GM19463 (cell line): Measurements from ENCODE around the gene HYDIN.

ENCODE experiments used
- ATAC-seq: cut with Tn5 transposase; IDR thresholded peaks from one replicate; pipeline ENCODE4 v1.9.1; 2021; ENCODE audit warnings: mild to moderate bottlenecking, moderate library complexity; ENCODE audit not compliant: unreplicated experiment

Gene HYDIN

DNA sequence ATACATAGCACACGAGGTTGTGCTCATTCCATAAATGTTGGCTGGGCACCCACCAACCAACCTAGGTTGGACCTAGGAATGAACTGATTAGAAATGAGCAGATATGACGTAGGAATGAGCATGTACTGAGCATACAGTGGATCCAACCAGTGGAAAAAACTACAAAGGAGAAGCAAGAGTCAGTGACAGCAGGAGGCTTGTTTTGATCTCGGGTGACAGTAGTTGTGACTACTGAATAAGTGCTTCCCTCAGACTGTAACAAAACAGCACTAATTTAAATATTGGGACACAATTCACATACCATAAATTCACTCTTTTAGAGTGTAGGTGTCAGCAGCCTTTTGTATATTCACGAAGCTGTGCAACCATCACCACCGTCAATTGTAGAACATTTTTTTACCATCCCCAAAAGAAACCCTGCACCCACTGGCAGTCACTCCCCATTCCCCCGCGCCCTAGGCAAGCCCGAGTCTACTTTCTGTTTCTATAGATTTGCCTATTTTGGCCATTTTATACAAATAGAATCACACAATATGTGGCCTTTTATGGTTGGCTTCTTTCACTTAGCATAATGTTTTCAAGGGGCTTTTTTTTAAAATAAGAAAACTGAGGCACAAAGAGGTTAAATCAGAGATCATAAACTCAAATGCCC, 436.5 kb downstream of the HYDIN start:
- ATAC-seq, result peak; percentile 44

- no peak for ATAC-seq
Measured at GRCh38 chr16:70790815-70791214, 439.7 kb downstream of the HYDIN start.

DNA sequence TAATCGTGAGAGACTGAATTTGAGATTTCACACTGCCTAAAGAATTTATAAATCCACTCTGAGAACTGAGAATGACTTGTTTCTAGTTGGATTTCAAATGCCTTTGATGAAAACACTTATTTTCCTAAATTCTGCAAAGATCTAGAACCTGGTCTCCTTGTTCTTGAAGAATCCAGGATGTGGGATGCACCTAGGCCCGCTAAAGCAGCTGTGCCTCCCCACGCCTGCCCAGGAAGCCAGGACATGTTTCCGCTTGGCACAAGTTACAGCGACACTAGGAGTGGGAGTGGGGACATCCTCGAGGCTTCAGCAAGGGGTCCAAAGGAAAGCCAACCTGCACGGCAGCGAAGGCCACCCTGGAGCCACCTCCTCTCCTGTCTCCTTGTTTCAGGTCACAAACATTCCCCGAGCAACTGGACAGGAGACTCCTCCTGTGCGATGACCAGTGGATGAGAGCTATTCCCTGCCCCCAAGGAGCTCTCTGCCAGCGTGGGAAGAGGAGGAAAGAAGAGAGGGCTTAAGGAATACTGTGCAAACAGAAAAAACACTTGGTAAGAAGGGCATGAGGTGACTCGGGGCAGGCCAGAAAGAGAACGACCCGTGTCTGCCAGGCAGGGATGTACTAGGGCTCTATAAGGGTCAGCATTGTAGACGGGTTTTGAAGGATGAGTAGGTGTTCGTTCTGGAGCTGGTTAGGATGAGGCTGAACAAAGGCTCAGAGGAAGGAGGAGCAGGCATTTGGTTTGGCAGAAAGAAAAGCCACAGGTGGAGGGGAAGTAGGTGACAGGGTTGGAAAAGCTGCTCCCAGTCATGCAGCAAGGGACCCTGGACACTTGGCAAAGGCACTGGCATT, 440.7 kb downstream of the HYDIN start:
- no peak for ATAC-seq

GRCh38 chr16:70788668-70789594, 441.6 kb downstream of the HYDIN start:
- ATAC-seq, result peak; percentile 34

GRCh38 chr16:70786020-70786755, 444.3 kb downstream of the HYDIN start:
- no peak for ATAC-seq

- ATAC-seq, result no peak
Measured at GRCh38 chr16:70784692-70785555, 445.6 kb downstream of the HYDIN start.

DNA sequence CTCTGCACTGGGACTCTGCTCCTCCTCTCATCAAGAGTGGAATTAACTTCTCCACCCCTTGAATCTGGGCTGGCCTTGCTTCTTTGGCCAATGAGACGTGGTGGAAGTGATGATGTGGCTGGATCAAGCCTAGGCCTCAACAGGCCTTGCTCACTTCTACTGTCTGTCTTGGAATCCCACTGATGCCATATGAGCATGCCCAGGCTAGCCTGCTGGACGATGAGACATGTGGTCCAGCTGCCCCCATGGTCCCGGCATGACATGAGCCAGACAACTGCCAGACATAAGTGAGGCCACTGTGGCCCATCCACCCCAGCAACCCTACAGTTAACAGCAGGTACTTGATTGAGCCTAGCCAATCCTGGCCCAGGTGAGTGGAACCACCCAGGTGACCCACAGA, 448.3 kb downstream of the HYDIN start:
- ATAC-seq, result no peak

GRCh38 chr16:70781800-70782199, 448.7 kb downstream of the HYDIN start:
- ATAC-seq, result no peak

- ATAC-seq, result no peak
Measured at GRCh38 chr16:70780546-70780945, 450.0 kb downstream of the HYDIN start.

- ATAC-seq, result no peak
Measured at GRCh38 chr16:70779361-70779760, 451.2 kb downstream of the HYDIN start.

DNA sequence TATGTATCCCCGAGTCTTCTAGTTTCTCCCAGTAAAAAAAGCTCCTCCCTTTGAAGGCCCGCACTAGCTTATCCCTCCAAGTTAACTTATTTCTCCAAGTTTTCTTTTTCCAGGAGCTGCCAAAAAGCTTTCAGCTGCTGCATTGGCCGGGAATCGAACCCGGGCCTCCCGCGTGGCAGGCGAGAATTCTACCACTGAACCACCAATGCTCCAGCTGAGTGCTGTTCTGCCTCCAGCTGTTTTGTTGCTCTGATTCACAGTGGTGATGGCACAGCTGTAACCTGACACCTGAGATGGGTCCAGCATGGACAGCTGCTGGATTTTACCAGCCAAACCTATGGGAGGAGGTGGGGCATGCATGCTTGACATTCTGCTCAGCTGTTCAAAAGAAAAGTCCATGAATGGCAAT, 451.6 kb downstream of the HYDIN start:
- no peak for ATAC-seq

DNA sequence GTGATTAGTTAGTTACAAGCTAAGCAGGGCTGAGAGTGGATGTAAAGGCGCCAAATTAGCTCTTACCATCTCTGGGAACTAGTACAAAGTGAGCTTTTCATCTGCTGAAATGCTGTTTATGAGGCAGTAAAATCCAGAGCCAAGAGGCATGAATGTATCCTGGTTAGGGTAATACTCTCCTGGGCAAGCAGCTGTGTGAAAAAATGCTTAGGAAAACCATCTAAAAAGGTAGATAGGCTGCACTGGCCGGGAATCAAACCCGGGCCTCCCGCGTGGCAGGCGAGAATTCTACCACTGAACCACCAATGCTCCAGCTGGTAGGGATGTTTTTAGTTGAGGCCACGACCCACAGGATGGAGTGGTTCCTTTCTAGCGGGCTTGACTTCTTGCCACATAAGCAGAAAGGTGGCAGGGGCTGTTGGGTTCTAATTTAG, 452.5 kb downstream of the HYDIN start:
- no peak for ATAC-seq

DNA sequence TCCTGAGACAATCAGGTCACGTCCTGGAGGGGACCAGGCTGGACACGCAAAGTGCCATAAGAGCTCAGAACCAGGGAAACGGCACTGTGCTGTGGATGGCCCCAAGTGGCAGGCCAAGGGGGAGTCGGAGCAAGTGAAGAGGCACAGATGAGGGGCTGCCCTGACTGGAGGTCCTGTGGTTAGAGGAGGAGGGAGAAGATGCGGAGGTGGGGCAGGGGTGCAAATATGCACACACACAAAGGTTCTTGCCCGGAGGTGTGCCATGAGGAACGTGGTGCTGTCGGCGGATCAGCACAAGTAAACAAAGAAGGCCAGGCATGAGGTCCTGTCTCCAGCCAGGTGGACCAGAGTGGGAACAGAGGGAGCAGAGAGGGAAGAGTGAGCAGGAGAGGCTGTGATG, 453.0 kb downstream of the HYDIN start:
- ATAC-seq, result no peak

- ATAC-seq, result no peak
Measured at GRCh38 chr16:70775399-70775798, 455.1 kb downstream of the HYDIN start.

- ATAC-seq, result no peak
Measured at GRCh38 chr16:70774261-70774660, 456.3 kb downstream of the HYDIN start.

DNA sequence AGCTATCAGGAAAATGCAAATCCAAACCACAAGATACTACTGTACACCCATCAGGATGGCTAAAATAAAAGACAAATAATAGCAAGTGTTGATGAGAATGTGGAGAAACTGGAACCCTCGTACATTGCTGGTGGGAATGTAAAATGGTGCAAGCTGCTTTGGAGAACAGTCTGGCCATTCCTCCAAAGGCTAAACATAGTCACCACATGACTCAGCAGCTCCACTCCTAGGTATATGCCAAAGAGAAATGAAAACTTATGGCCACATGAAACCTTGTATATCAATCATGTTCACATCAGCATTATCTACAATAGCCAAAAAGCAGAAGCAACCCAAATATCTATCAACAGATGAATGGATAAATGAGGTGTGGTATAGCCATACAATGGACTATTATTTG, 458.0 kb downstream of the HYDIN start:
- ATAC-seq, result no peak

DNA sequence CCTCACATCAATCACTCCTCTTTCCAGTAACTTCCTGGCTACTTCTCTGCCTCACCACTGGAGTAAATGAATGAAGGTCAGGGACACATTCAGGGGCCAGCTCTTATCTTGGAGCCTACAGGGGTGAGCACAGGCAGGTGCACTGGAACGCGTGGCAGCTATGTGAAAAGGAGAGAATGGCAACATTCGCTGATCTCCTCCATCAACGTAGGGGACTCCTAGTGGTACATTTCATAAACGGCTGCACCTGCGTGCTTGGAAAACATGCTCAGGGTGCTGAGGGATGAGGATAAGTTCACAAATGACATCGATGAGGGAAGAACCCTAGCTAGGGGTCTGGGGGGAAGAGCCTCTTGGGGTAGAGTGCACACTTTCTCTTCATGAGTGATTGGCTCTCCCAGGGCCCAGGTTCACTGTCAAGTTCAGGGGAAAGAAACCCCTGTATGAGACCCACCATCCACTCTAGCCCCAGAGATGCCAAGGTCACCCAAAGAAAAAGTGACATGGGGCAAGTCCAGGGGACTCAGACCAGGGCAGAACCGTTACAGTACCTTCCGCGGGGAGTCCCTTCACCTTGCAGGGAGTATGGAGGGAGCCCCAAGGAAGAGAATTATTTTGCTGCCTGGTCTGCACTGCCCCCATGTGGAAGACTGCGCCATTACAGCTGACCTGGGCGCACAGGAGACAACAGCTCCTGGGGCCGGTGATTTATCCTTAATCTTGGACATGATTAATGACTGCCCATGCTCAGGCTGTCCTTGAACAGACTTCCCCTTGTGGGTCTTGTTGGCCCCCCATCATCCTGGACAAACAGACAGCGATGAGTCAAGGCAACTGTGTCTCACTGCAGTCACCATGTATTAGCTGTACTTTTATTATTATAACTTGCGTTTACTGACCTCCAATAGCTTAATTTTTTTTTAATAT, 459.6 kb downstream of the HYDIN start:
- ATAC-seq, result no peak

GRCh38 chr16:70770291-70770625, 460.3 kb downstream of the HYDIN start:
- no peak for ATAC-seq

DNA sequence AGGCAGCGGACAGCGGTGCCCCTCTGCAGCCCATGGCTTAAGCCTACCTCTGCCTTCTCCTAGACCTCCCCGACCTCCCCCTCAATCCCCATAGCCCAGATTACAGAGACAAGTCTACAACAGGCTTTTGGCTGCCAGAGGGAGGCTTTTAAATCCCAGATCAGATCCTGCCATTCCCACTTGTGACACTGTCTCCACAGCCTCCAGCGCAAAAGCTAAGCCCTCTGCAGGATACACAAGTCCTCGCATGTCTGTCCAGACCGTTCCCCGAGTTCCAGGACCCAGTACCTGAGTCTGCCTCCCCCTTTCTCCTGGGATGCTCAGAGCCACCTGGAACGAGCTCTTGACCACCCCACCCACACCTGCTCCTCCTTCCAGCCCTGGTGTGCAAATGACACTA, 460.8 kb downstream of the HYDIN start:
- ATAC-seq, result no peak
